Central memory CD8-positive, alpha-beta T cell (primary cell): Measurements from ENCODE around the gene KDM2B.

Experiments
- ATAC-seq: fragments of 150-1000 bp; cut with Tn5 transposase; replicated peaks from 2 replicates; pipeline ENCODE4 v1.10.0; 2022; ENCODE audit warnings: mild to moderate bottlenecking, moderate FRiP score, moderate number of reproducible peaks; ENCODE audit not compliant: poor library complexity, severe bottlenecking; ENCODE audit errors: extremely low read depth
- DNase-seq, 2 donors: peaks; one replicate each; pipeline ENCODE4 v3.0.0; 2021; ENCODE audit warnings: low spot score in 2 of 2
- H3K27ac Mint-ChIP-seq: one replicate; pipeline ENCODE4 v1.8.0; 2022; ENCODE audit warnings: low read depth, mild to moderate bottlenecking, moderate library complexity, mixed read lengths
- H3K27me3 Mint-ChIP-seq: one replicate; pipeline ENCODE4 v1.8.0; 2022; ENCODE audit warnings: mixed read lengths
- H3K36me3 Mint-ChIP-seq: one replicate; pipeline ENCODE4 v1.8.0; 2022; ENCODE audit warnings: mild to moderate bottlenecking, moderate library complexity, mixed read lengths; ENCODE audit not compliant: insufficient read depth
- H3K4me1 Mint-ChIP-seq: one replicate; pipeline ENCODE4 v1.8.0; 2022; ENCODE audit warnings: mixed read lengths
- H3K4me3 Mint-ChIP-seq: one replicate; pipeline ENCODE4 v1.8.0; 2022; ENCODE audit warnings: mild to moderate bottlenecking, moderate library complexity, mixed read lengths
- H3K9me3 Mint-ChIP-seq: one replicate; pipeline ENCODE4 v1.8.0; 2022; ENCODE audit warnings: mixed read lengths

Gene KDM2B

GRCh38 chr12:121568971-121569751 is 11.7 kb downstream of the KDM2B start:
- DNase-seq (no peak), ATAC-seq (no peak)
- no peak overlapping the region for H3K27ac Mint-ChIP-seq
- peaks cover 24% of the 10 kb centered on the region for H3K4me1 Mint-ChIP-seq
- no peaks in the 10 kb centered on the region for H3K9me3 Mint-ChIP-seq
- H3K36me3 Mint-ChIP-seq = peaks cover 44% of the 10 kb centered on the region
- no peaks in the 10 kb centered on the region for H3K27me3 Mint-ChIP-seq
- no peak overlapping the region for H3K4me3 Mint-ChIP-seq

DNA sequence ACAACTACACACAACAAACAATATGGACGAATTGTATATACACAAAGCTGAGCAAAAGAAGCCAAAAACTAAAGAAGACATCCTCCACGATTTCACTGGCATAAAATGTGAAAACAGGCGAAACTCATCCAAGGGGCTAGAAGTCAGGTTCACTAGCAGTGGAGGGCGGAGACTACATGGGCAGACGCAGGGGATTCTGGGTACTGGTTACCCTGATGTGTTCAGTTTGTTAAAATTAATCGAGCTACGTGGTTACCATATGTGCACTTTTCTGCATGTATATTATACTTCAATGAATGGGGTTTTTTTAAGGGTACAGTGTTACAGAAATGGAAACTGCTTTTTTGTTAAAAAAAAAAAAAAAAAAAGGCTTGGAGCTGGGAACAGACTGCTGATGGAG is 12.3 kb downstream of the KDM2B start:
- Mint-ChIP-seq H3K36me3 (peaks cover 44% of the 10 kb centered on the region), H3K27me3 (no peaks in the 10 kb centered on the region), H3K9me3 (no peaks in the 10 kb centered on the region), H3K4me3 (no peak overlapping the region), H3K4me1 (peaks cover 24% of the 10 kb centered on the region), H3K27ac (no peak overlapping the region)
- ATAC-seq (no peak), DNase-seq (no peak)

DNA sequence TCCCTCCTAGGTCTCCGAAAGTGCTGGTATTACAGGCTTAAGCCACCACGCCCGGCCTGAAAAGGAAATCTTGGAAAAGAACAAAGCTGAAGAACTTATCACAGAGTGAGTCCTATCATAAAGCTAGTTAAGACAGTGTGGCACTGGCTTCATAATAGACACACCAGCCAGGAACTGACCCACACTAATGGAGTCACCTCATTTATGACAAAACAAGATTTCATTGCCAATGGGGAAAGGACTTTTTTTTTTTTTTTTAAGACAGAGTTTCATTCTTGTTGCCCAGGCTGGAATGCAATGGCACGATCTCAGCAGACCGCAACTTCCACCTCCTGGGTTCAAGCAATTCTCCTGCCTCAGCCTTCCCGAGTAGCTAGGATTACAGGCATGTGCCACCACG is 15.7 kb downstream of the KDM2B start:
- Mint-ChIP-seq H3K9me3 (no peaks in the 10 kb centered on the region), H3K4me1 (peaks cover 12% of the 10 kb centered on the region), H3K27me3 (no peaks in the 10 kb centered on the region), H3K36me3 (peaks cover 29% of the 10 kb centered on the region), H3K27ac (no peak overlapping the region), H3K4me3 (no peak overlapping the region)
- DNase-seq (no peak), ATAC-seq (no peak)

GRCh38 chr12:121562488-121562887 is 18.3 kb downstream of the KDM2B start:
- Mint-ChIP-seq H3K27me3 (no peaks in the 10 kb centered on the region), H3K27ac (no peak overlapping the region), H3K4me1 (peaks cover 18% of the 10 kb centered on the region), H3K4me3 (no peak overlapping the region), H3K36me3 (peaks cover 30% of the 10 kb centered on the region), H3K9me3 (no peaks in the 10 kb centered on the region)
- no peak for ATAC-seq
- DNase-seq = no peak

DNA sequence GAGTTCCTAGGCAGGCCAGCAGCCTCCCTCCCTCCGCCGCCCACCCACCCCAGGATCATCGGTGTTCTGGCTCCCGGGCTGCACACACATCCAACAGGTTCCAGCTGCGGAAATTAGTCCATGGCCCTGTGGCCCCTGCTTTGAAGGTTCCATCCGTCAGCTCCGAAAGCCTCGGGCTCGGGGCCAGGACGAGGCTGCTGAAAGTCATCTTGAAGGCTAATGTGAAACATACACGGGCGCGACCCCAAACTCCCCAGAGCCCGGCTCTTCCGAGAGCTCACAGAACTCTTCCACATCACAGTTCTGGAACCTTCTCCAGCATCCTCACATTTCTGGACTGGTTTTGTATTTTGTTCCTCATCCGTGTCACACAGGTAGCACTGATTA is 19.8 kb downstream of the KDM2B start:
- Mint-ChIP-seq H3K36me3 (peaks cover 28% of the 10 kb centered on the region), H3K27me3 (no peaks in the 10 kb centered on the region), H3K4me3 (no peak overlapping the region), H3K9me3 (no peaks in the 10 kb centered on the region), H3K4me1 (peaks cover 18% of the 10 kb centered on the region), H3K27ac (peak overlapping the region; percentile 32)
- DNase-seq (no peak), ATAC-seq (no peak)

DNA sequence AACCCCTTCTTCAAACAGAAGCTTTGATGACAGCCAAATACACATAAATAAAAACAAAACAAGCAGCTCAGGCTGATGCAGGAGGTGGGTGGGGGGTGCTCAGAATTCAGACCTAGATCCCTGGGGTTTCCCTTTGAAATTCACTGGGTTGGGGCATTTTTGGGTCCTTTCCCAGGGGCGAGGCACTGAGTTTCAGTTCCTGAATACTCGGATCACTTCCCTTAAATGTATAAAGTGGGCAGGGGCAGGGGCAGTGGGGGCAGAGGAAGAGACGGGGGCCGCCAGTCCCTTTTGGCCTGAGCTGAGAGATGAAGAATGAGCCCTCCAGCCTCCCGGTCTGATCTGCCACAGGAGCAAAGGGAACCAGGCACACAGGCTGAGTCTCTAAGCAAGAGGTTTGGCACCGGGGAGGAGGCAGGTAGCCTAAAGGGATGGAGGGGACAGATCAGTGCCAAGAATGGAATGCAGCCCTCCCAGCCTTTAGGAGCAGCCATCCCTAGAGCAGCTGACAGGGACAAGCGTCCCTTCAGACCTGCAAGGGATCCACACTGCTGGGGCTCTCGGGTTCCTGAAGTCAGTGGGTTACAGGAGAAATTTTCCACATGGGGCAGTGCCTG is 20.3 kb downstream of the KDM2B start:
- Mint-ChIP-seq H3K36me3 (peaks cover 27% of the 10 kb centered on the region), H3K27ac (peak overlapping the region; percentile 78), H3K27me3 (no peaks in the 10 kb centered on the region), H3K4me3 (no peak overlapping the region), H3K9me3 (no peaks in the 10 kb centered on the region), H3K4me1 (peaks cover 18% of the 10 kb centered on the region)
- ATAC-seq (no peak), DNase-seq (no peak)

DNA sequence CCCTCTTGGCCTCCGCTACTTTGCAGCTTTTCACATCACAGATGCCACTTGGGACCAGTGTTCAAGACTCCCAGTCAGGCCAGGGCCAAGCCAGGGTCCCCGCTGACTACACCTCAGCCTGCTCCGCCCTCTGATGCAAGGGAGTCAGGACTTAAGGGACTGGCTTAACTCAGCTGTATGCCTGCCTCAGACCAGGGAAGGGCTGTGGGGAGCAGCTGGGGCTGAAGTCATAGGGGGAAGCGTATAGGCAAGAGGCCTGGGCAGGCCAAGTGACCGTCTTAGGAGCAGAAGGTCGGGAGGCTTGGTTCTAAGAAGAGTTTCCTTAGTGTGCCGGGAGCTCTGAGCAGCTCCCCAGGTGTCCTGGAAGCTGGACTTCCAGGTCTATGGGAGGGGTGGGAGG is 21.9 kb downstream of the KDM2B start:
- Mint-ChIP-seq H3K4me3 (peak overlapping the region; percentile 36), H3K27me3 (no peaks in the 10 kb centered on the region)

DNA sequence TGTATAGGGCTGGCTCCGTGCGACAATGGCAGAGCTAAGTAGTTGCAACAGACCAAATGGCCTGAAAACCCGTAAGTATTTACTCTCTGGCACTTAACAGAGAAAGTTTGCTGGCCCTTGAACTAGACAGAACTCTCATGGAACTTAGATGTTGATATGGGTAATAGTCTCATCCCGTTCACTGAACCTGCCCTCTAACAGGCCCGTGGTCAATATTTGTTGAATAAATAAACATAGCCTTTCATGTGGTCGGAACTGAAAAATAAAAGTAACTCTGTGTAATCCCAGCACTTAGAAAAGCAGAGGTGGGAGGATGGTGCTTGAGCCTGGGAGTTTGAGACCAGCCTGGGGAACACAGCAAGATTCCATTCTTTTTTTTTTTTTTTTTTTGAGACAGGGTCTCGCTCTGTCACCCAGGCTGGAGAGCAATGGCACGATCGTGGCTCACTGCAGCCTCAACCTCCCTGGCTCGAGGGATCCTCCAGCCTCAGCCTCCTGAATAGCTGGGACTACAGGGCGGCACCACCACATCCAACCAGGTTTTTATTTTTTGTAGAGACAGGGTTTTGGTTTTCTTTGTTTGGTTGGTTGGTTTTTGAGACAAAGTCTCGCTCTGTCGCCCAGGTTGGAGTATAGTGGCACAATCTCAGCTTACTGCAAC is 29.7 kb downstream of the KDM2B start:
- peaks cover 21% of the 10 kb centered on the region for H3K36me3 Mint-ChIP-seq
- H3K4me1 Mint-ChIP-seq = peaks cover 9% of the 10 kb centered on the region
- H3K27ac Mint-ChIP-seq = peak overlapping the region; percentile 99
- DNase-seq = no peak
- H3K9me3 Mint-ChIP-seq = no peaks in the 10 kb centered on the region
- H3K27me3 Mint-ChIP-seq = no peaks in the 10 kb centered on the region
- no peak for ATAC-seq
- peak overlapping the region; percentile 32 for H3K4me3 Mint-ChIP-seq

More for the DNA sequence above, 21.9 kb downstream of the KDM2B start:
- Mint-ChIP-seq H3K9me3 (no peaks in the 10 kb centered on the region), H3K36me3 (peaks cover 27% of the 10 kb centered on the region), H3K27ac (peak overlapping the region; percentile 94), H3K4me1 (peaks cover 18% of the 10 kb centered on the region)
- ATAC-seq = no peak
- no peak for DNase-seq

GRCh38 chr12:121549075-121549474 is 31.7 kb downstream of the KDM2B start:
- H3K4me1 Mint-ChIP-seq = peaks cover 9% of the 10 kb centered on the region
- no peak overlapping the region for H3K4me3 Mint-ChIP-seq
- no peaks in the 10 kb centered on the region for H3K27me3 Mint-ChIP-seq
- peaks cover 24% of the 10 kb centered on the region for H3K36me3 Mint-ChIP-seq
- no peak overlapping the region for H3K27ac Mint-ChIP-seq
- DNase-seq (no peak), ATAC-seq (no peak)
- no peaks in the 10 kb centered on the region for H3K9me3 Mint-ChIP-seq

DNA sequence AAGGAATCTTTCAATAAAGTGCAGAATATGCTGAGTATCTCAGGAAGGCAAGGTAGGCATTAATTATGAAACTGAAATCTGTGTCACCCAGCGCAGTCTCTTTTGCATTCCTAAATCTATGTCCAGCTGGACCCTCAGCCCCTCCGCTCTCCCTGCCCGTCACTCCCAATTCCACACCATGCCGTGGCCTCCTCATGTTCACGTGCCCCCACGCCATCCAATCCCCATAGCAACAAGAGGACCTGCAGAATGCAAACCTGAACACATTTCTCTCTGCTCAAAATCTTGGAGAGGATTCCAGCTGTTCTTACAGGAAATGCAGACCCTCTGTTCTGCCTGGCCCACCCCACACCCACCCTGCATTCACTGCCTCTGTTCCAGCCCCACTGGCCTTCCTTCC is 35.3 kb downstream of the KDM2B start:
- H3K9me3 Mint-ChIP-seq = no peaks in the 10 kb centered on the region
- H3K4me3 Mint-ChIP-seq = no peak overlapping the region
- ATAC-seq = no peak
- H3K36me3 Mint-ChIP-seq = peaks cover 21% of the 10 kb centered on the region
- DNase-seq = no peak
- H3K27ac Mint-ChIP-seq = no peak overlapping the region
- H3K27me3 Mint-ChIP-seq = no peaks in the 10 kb centered on the region
- H3K4me1 Mint-ChIP-seq = no peaks in the 10 kb centered on the region

DNA sequence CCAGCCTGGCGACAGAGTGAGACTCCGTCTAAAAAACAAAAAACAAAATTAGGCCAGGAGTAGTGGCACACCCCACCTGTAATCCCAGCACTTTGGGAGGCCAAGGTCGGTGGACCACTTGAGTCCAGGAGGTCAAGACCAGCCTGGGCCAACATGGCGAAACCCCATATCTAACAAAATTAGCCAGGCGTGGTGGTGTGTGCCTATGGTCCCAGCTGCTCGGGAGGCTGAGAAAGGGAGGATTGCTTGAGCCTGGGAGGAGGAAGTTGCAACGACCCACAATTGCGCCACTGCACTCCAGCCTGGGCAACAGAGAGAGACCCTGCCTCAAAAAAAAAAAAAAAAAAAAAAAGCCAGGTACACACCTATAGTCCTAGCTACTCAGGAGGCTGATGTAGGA is 37.0 kb downstream of the KDM2B start:
- Mint-ChIP-seq H3K36me3 (peaks cover 25% of the 10 kb centered on the region), H3K27me3 (no peaks in the 10 kb centered on the region), H3K4me1 (peaks cover 4% of the 10 kb centered on the region), H3K27ac (no peak overlapping the region), H3K4me3 (no peak overlapping the region), H3K9me3 (no peaks in the 10 kb centered on the region)
- ATAC-seq = no peak
- DNase-seq = no peak

DNA sequence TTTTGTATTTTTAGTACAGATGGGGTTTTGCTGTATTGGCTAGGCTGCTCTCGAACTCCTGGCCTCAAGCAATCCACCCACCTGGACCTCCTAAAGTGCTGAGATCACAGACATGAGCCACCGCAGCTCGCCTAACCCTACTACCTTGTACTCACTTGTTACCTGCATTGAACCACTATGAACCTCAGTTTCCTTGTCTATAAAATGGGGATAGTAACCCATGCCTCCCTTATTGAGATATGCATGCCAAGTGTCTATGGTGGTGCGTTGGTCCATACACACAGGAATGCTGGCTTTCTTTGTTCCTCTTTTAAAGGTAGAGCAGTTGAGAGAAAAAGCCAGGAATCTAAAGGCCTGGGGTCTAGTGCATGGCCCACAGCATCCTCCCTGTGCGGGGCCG is 40.9 kb downstream of the KDM2B start:
- Mint-ChIP-seq H3K4me1 (peaks cover 34% of the 10 kb centered on the region), H3K9me3 (no peaks in the 10 kb centered on the region), H3K36me3 (peaks cover 27% of the 10 kb centered on the region), H3K27ac (no peak overlapping the region), H3K27me3 (no peaks in the 10 kb centered on the region), H3K4me3 (no peak overlapping the region)
- ATAC-seq = no peak
- no peak for DNase-seq

DNA sequence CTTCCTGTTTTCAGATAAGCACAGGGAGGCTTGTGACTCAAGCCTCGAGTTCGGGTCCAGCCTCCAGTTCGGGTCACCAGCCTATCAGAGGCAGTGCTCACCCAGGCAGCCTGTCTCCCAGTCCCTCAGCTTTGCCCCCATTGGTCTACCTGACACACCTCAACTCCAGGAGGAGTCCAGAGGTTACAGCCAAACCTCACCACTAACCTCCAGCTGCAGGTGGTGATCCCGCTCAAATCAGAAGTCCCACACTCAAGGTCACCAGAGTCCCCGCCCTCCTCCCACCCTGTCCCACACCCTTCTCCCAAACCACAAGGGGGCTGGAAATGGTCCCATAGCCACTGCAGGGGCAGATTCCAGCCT is 42.1 kb downstream of the KDM2B start:
- Mint-ChIP-seq H3K27me3 (no peaks in the 10 kb centered on the region), H3K36me3 (peaks cover 25% of the 10 kb centered on the region), H3K27ac (peak overlapping the region; percentile 86), H3K4me3 (peak overlapping the region; percentile 86), H3K4me1 (peaks cover 42% of the 10 kb centered on the region), H3K9me3 (no peaks in the 10 kb centered on the region)
- ATAC-seq (no peak), DNase-seq (no peak)
